Gastroesophageal sphincter (tissue), 3 donors: ENCODE data around the gene CPNE7.

ENCODE experiments used
- CTCF ChIP-seq, 4 experiments: fragments of 200-600 bp in 2 of 4; fragments of 450-650 bp in 2 of 4; sonication (generic) in 1 of 4; IDR thresholded peaks; one replicate each; pipeline ENCODE4 v1.5.1; 2017 to 2019; ENCODE audit warnings: antibody characterized with exemption in 4 of 4, mild to moderate bottlenecking in 2 of 4, moderate library complexity in 2 of 4
- POLR2A ChIP-seq, 2 donors: fragments of 450-650 bp; IDR thresholded peaks; one replicate each; pipeline ENCODE4 v1.6.1; 2017; ENCODE audit warnings: antibody characterized with exemption in 2 of 2, mild to moderate bottlenecking in 2 of 2, moderate library complexity in 1 of 2
- POLR2AphosphoS5 ChIP-seq: sonication (generic); formaldehyde crosslinking; IDR thresholded peaks from one replicate; pipeline ENCODE4 v1.6.1; 2017; ENCODE audit warnings: antibody characterized with exemption

- no peak for TF ChIP-seq CTCF (IDR thresholded peaks at IDR 0.05)
- TF ChIP-seq POLR2A (IDR thresholded peaks at IDR 0.05) = no peak
- no peak for TF ChIP-seq POLR2AphosphoS5
These were observed 26.9 kb downstream of the CPNE7 start for GRCh38 chr16:89602273-89602951.
